Astrocyte (in vitro differentiated cells and primary cell): ENCODE data around the gene CLMN.

Experiments
- EZH2 ChIP-seq: IDR thresholded peaks from 2 replicates; pipeline ENCODE4 v1.6.1; 2012; ENCODE audit warnings: mild to moderate bottlenecking, low read length, inconsistent platforms; ENCODE audit not compliant: insufficient read depth
- TF ChIP-seq, protein P1 (sequence below): IDR thresholded peaks from 2 replicates; pipeline ENCODE4 v1.5.1; 2011; ENCODE audit warnings: low read depth, mild to moderate bottlenecking, inconsistent platforms, low read length, moderate library complexity; ENCODE audit not compliant: insufficient read depth

DNA sequence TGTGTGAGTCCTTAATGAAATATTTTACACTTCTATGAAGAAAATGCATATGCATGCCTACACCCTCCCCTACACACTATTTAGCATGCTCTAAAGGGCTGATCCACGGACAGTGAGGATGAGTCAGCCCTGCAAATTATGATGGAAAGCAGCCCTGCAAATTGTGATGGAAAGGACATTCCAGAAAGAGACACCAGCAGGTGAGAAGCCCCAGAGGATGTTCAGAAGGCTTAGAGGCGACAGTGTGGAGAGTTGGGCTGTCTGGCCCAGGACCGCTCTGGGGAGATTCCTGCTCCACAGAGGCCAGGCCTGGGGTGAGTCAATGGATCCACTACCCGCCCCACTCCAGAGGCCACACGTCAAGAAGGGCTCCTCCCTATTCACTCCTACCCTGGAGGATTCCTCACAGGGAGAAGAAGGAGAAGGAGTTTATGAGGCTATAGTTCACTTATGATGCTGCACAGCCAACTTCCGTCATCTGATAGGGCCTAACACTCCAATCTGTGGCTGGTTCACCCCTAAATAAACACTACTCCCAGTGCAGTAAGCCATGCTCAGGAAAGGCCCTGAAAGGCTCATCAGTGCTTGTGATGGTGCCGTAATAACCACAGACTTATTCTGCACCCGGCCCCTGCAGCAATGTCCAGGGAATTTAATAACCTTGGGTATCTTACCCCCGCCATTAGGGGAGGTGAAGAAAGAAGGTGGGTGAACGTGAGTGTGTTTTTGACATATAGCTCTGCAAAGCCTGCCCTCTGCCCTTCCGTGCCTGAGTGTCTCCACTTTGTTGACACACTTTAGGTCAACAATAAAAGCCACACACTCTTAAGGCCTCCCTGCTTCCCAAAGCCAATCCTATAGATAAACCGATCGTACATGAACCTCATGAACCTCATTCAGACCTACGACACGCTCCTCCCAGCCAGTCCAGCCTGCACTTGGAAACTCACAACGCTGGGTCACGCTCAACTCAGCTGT, 46.4 kb downstream of the CLMN start:
- TF ChIP-seq, protein P1, sequence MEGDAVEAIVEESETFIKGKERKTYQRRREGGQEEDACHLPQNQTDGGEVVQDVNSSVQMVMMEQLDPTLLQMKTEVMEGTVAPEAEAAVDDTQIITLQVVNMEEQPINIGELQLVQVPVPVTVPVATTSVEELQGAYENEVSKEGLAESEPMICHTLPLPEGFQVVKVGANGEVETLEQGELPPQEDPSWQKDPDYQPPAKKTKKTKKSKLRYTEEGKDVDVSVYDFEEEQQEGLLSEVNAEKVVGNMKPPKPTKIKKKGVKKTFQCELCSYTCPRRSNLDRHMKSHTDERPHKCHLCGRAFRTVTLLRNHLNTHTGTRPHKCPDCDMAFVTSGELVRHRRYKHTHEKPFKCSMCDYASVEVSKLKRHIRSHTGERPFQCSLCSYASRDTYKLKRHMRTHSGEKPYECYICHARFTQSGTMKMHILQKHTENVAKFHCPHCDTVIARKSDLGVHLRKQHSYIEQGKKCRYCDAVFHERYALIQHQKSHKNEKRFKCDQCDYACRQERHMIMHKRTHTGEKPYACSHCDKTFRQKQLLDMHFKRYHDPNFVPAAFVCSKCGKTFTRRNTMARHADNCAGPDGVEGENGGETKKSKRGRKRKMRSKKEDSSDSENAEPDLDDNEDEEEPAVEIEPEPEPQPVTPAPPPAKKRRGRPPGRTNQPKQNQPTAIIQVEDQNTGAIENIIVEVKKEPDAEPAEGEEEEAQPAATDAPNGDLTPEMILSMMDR = no peak
- no peak for TF ChIP-seq EZH2
